ENCODE measurements around the gene C6orf89.

The C6orf89 gene, protein sequence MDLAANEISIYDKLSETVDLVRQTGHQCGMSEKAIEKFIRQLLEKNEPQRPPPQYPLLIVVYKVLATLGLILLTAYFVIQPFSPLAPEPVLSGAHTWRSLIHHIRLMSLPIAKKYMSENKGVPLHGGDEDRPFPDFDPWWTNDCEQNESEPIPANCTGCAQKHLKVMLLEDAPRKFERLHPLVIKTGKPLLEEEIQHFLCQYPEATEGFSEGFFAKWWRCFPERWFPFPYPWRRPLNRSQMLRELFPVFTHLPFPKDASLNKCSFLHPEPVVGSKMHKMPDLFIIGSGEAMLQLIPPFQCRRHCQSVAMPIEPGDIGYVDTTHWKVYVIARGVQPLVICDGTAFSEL

DNA sequence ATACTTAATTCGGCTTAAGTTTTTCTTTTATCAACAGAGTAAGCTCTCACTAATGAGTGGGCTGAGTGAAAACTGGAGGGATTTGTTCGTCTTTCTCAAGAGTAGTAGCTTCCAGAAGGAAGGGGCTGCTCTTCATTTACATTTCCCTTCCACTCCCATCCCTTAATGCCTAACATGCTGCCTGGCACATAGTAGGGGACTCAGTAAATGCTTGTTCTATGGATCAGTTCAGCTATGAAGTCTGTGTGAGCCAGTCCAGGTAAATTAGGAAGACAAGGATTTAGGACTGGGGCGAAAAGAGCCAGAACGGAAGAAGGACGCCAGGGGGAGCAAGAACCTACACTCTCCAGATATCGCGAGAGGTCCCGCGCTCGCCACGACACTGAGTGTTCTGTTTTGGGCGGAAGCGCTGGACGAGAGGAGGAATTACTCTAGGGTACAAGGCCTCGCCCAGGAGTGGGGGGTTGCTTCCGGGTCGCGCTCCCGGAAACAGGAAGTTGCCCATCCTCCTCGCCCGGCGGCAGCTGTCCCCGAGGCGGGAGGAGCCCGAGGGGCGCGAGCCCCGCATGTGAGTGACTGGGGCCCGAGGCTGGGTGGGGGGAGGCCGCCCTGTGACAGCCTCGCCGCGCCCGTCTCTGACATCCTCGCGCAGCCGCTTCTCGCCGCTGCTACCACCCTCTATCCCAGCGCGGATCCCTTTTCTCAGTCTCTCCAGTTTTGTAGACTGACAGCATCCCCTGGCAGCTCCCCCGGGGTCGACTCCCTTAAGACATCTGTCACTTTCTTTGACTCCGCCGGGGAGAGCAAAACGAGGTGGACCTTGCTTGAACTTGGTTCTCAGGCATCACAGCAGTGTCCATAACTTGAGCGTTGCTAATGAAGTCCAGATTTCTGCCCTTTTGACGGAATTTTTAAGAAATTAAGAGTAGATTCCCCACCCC lies at the start of gene C6orf89:
C6orf89 (plus strand) TSS at position 492 of the 941 bp plus-strand sequence. CDS start 13,493 bp downstream, outside the sequence.
- peak; percentile 90 for DNase-seq (ENCODE audit: low spot score)

DNA sequence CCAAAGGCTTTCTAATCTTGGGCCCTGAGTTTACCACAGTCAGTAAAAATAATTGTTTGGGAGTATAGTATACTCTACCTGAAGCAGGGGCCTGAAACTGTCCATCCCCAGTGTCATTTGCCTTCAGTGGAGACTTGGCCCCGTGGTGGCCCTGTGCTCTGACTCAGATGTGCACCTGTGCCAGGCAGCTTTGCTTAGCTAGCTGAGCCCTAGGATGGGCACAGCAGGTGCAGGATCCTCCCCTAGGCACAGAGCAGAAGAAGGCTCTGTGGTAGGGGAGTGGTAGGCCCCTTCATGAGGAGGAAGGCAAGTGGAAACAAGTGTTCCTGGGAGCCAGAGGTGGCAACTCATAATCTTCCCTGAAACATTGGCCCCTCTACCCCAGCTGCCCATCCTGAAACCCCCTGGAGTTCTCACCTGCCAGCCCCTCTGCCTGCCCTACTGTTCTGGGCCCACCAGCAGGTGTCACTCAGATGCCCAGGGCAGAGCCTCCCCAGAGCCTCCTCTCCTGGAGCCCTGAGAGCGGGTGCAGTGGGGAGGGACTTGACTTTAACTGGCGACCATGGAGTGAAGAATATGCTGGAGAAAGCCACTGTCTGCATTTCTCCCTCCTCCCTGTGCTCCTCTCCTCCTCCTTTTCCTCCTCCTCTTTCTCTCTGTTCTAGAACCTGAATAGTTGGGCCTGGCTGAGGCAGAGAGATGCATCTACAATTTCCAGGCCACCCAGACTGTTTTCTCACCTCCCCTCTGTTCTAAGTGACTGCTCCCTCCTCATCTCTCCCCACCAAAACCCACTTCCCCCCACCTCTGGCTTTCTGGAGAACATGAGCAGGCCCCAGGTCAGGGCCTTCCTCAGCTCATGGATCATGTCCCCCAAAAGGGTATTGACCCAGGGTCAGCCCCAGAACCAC lies 49.4 kb upstream of the C6orf89 start:
- peak; percentile 26 for DNase-seq (ENCODE audit: low spot score)

GRCh38 chr6:36837022-36837339 lies 48.8 kb upstream of the C6orf89 start:
- DNase-seq (ENCODE audit: low spot score): no peak

GRCh38 chr6:36837686-36838085 lies 48.1 kb upstream of the C6orf89 start:
- no peak for DNase-seq (ENCODE audit: low spot score)

GRCh38 chr6:36838896-36839748 lies 46.6 kb upstream of the C6orf89 start, which contains the start of gene CPNE5:
Gene CPNE5, minus strand, starts transcription at chr6:36839444. Its CDS starts 67 bp downstream, at chr6:36839377.
- DNase-seq (ENCODE audit: low spot score): no peak

DNA sequence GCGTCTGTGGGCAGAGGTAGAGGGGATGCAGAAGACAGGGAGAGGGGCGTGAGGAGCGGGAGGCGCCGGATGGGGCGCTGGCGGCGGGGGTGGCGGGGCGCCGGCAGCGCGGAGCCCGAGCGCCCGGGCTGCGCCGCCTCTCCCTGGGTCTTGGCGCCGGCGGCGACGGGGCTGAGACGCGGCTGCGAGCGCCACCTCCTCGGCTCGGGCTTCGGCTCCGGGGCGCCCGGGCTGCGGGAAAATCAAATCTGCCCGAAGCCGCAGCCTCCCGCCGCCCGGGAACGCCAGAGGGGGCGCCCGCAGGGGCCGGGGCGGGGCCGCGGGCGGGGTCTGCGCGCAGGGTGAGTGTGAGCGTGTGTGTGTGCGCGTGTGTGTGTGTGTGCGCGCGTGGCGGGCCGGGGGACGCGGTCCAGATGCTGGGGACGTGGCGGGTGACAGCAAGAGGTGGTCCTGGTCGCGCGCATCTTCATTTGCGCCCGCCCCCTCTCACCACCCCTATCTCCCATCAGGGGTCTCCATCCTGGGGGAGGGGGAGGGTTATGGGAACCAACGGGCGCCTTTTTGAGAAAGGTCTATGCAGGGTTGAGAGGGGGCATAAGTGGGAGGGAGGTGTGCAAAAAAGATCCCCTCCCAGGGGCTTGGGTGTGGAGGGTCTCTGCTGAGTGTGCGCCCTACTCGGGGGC lies 45.9 kb upstream of the C6orf89 start:
- DNase-seq (ENCODE audit: low spot score): peak; percentile 53

DNA sequence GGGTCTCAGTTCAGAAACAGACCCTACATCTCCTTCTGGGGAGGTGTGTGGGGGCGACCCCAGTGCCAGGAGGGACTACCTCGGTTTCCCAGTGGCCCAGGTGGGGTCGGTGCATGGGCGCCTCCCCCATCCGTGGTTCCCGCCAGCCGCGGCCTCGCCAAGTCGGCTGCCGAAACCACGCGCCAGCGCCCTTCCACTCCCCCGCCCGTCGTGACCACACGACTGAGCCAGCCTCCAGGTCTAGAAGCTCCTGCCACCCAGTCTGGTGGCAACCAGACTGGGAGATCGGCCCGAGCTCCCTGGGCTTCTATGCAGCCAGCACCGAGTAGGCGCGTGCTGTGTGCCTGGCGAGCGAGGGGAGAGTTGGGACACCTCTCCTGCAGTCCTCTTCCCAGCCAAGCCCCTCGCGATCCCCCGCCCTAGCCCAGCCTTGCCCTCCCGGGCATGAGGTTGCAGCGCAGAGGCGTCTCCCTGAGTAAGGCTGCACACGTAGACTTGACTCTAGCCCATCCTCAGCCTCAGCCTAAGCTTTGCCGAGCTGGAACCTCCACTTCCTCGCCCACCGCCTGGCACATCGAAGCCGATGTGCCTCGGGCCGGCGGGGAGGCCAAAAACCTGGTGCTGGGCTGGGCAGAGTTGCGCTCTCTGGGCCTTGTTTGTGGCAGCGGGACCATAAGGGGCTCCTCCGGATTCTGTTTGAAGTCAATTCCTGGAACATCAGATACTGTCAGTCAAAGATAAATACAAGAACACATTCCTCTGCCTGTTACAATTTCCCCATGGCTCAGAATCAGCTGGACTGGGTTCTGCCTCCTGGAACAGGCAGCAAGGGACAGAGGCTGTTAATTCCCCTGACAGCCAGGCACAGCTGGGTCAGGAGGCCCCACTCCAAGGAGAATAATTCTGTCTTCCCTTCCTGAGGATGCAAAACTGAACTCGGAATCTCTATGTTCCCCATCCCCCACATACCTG lies 45.0 kb upstream of the C6orf89 start:
- peak; percentile 30 for DNase-seq (ENCODE audit: low spot score)

DNA sequence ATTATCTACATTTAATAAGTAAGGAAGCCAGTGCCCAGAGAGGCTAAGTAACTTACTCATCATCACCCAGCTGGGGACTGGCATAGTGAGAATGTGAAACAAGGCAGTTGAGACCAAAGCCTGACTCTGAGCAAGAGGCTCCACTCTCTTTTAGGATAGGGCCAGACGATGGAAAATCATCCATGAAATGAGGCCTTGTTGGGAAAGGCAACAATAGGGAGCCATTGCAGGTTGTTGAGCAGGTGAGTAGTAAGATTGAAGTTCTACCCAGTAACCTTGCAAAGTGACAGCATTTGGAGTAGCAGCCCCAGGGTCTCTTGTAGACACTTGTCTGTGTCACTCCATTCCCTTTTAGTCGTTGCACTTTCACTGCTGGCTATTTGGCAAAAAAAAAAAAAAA lies 44.0 kb upstream of the C6orf89 start:
- no peak for DNase-seq (ENCODE audit: low spot score)

DNA sequence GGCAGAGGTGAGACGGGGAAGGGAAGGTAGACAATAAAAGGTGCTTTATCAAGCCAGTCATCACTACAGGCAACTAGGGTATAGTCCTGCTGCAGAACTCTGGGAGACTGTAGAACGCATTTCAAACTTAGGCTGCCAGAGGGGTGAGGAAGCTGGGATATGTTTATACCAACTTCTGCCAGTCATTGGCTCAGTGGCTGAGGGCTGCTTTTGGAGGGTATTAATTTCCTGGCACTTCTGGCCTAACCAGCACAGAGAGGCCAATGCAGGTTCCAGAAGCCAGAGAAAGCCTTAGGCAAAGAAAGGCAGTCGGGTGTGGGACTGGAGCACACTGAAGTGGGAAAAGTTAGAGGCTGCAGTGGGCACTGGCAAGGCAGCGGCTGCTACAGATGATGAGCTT lies 42.6 kb upstream of the C6orf89 start:
- no peak for DNase-seq (ENCODE audit: low spot score)

DNA sequence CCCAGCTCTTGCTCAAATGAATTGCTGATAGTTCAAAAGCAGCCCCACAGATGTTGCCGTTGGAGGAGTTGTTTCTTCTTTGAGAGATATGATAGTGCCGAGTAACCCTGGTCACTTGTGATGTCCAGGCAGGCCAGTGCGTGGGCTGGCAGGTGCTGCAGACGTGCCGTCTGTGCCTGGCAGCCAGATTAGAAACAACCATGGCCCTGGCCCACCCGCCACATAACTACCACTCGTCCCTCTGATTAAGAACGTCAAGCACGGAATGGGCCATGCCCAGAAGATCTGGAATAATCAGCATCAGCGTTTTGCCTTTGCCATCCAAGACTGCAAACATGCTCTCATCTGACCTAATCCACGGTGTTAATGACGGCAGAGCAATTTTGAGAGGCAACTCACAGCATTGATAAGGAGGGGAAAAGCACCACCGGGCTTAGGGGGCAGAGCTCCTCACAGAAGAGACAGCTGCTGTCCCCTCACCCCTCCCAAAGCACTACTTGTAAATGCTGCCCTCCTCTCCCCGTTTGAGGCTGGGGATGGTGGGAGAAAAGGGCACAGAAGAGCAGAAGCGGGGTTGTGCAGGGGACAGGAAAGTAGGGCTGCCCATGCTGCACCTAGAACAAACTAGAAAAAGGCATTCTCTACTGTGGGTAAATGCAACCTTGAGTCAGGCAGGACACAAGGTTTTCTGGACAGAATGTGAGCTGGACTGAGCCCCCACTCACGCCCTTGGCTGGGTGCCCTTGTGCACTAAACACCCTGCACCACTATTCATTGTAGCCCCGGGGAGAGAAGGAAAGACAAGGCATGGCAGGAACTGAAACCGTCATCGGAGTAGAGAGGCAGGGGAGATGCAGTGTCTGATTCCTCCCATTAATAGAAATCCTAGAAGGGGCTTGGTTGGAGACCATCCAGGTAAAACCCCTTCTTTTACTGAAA lies 41.3 kb upstream of the C6orf89 start:
- no peak for DNase-seq (ENCODE audit: low spot score)

- no peak for DNase-seq (ENCODE audit: low spot score)
Measured at GRCh38 chr6:36845233-36845632, 40.5 kb upstream of the C6orf89 start.

- DNase-seq (ENCODE audit: low spot score): no peak
Measured at GRCh38 chr6:36847152-36847551, 38.6 kb upstream of the C6orf89 start.

DNA sequence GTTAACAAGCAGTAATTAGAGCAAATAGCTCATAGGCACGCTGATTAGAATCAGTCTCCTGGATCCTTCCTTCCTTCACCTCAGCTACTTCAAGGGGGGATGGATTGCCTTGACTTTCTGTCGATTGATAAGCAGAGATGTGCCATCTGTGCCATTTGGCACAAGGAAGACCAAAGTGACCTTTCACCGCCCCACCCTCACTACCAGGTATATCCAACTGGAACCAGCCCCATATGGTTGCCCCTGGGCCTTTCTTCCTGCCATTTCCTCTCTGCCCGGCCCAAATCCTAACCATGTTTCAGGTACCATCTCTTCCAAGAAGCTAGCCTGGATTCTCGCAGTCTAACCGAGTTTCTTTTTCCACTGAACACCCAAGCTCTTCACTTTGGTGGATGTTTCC lies 37.8 kb upstream of the C6orf89 start:
- DNase-seq (ENCODE audit: low spot score): no peak

GRCh38 chr6:36848658-36849441 lies 36.9 kb upstream of the C6orf89 start:
- no peak for DNase-seq (ENCODE audit: low spot score)

GRCh38 chr6:36850021-36850420 lies 35.7 kb upstream of the C6orf89 start:
- no peak for DNase-seq (ENCODE audit: low spot score)

DNA sequence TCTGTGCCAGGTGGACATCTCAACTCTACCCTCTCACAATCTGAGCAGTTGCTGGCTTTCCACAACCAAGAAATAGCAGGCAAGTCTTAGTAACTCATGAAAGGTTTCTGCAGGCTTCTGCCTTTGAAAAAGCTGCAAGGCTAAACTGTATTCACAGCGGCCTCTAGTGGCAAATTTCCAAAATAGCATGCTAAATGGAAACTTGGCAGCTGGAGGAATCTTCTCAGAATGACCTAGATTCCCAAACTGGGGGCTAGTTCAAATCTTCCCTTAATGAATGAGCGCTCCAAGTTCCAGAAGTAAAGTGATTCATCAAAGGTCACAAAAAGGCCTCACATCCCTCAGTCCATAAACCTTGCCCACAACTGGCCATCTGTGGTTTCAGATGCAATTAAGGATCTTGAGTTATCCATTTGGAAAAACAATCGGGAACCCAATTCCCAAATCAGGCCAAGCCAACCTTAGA lies 34.6 kb upstream of the C6orf89 start:
- peak; percentile 55 for DNase-seq (ENCODE audit: low spot score)

GRCh38 chr6:36851626-36852025 lies 34.1 kb upstream of the C6orf89 start:
- no peak for DNase-seq (ENCODE audit: low spot score)

All from germinal center (tissue), 1 donor.